Endothelial cell (in vitro differentiated cells): ENCODE results near the gene PNPT1. TPM values are rescaled to one million over a fixed set of nuclear protein-coding genes. Genes with fewer than 3 reads are reported as not detected.
A peak's percentile ranks its signal among the peaks of the same experiment; 100 is the strongest.

Experiments used
- DNase-seq: peaks from one replicate; pipeline ENCODE4 v3.0.0; 2021; ENCODE audit warnings: low spot score
- H3K27ac Mint-ChIP-seq: one replicate; pipeline ENCODE4 v1.8.0; 2021; ENCODE audit warnings: mixed read lengths, inconsistent platforms; ENCODE audit not compliant: unreplicated experiment
- H3K27me3 Mint-ChIP-seq: one replicate; pipeline ENCODE4 v1.8.0; 2021; ENCODE audit warnings: mild to moderate bottlenecking, moderate library complexity, mixed read lengths, inconsistent platforms; ENCODE audit not compliant: unreplicated experiment
- H3K36me3 Mint-ChIP-seq: one replicate; pipeline ENCODE4 v1.8.0; 2021; ENCODE audit warnings: mild to moderate bottlenecking, low read depth, mixed read lengths, inconsistent platforms; ENCODE audit not compliant: unreplicated experiment
- H3K4me1 Mint-ChIP-seq: one replicate; pipeline ENCODE4 v1.8.0; 2021; ENCODE audit warnings: mild to moderate bottlenecking, mixed read lengths, inconsistent platforms; ENCODE audit not compliant: unreplicated experiment
- H3K4me3 Mint-ChIP-seq: one replicate; pipeline ENCODE4 v1.8.0; 2021; ENCODE audit warnings: mild to moderate bottlenecking, mixed read lengths, inconsistent platforms; ENCODE audit not compliant: unreplicated experiment
- H3K9me3 Mint-ChIP-seq: one replicate; pipeline ENCODE4 v1.8.0; 2021; ENCODE audit warnings: mixed read lengths, inconsistent platforms; ENCODE audit not compliant: unreplicated experiment
- CTCF ChIP-seq: fragments of 200-600 bp; sonication (generic); IDR thresholded peaks from one replicate; pipeline ENCODE4 v1.5.0; 2021; ENCODE audit warnings: antibody characterized with exemption; ENCODE audit not compliant: unreplicated experiment
- total RNA-seq: library from RNA; stranded (reverse); fragmentation: NEBNext Ultra II Directional; extraction: Animal tissue kit (Norgen Biotek cat#: 25700); gene quantifications from one replicate; pipeline ENCODE4 v1.2.1, GENCODE V29; 2021; ENCODE audit not compliant: unreplicated experiment

Gene PNPT1
- total RNA-seq, 1 donor from 2014 or later: 24.9 TPM

- Mint-ChIP-seq H3K36me3 (peaks cover 5% of the 10 kb centered on the region), H3K4me1 (peaks cover 3% of the 10 kb centered on the region), H3K9me3 (no peaks in the 10 kb centered on the region), H3K4me3 (no peak overlapping the region), H3K27ac (no peak overlapping the region), H3K27me3 (peaks cover 4% of the 10 kb centered on the region)
- no peak for TF ChIP-seq CTCF
- DNase-seq: no peak
Measured at GRCh38 chr2:55627915-55628314, 65.7 kb downstream of the PNPT1 start.

- H3K27ac Mint-ChIP-seq: no peak overlapping the region
- peaks cover 16% of the 10 kb centered on the region for H3K4me1 Mint-ChIP-seq
- H3K9me3 Mint-ChIP-seq: no peaks in the 10 kb centered on the region
- DNase-seq: no peak
- peaks cover 2% of the 10 kb centered on the region for H3K27me3 Mint-ChIP-seq
- H3K36me3 Mint-ChIP-seq: peaks cover 6% of the 10 kb centered on the region
- no peak overlapping the region for H3K4me3 Mint-ChIP-seq
- TF ChIP-seq CTCF: no peak
Measured at GRCh38 chr2:55621802-55622201, 71.8 kb downstream of the PNPT1 start.

GRCh38 chr2:55620123-55620779, 73.4 kb downstream of the PNPT1 start:
- Mint-ChIP-seq H3K9me3 (no peaks in the 10 kb centered on the region), H3K27ac (peak overlapping the region; percentile 78), H3K36me3 (peaks cover 7% of the 10 kb centered on the region), H3K27me3 (peaks cover 7% of the 10 kb centered on the region), H3K4me1 (peaks cover 20% of the 10 kb centered on the region), H3K4me3 (peak overlapping the region; percentile 82)
- peak; percentile 36 for DNase-seq
- TF ChIP-seq CTCF: peak; percentile 46

GRCh38 chr2:55618275-55619055, 75.2 kb downstream of the PNPT1 start:
- Mint-ChIP-seq H3K27me3 (peaks cover 7% of the 10 kb centered on the region), H3K36me3 (peaks cover 11% of the 10 kb centered on the region), H3K4me1 (peaks cover 21% of the 10 kb centered on the region), H3K4me3 (no peak overlapping the region), H3K27ac (no peak overlapping the region), H3K9me3 (no peaks in the 10 kb centered on the region)
- TF ChIP-seq CTCF: no peak
- DNase-seq: peak; percentile 40

GRCh38 chr2:55618025-55618274, 75.7 kb downstream of the PNPT1 start:
- peaks cover 14% of the 10 kb centered on the region for H3K36me3 Mint-ChIP-seq
- no peak overlapping the region for H3K4me3 Mint-ChIP-seq
- H3K27ac Mint-ChIP-seq: no peak overlapping the region

More at GRCh38 chr2:55618025-55618274, 75.7 kb downstream of the PNPT1 start:
- Mint-ChIP-seq H3K27me3 (peaks cover 7% of the 10 kb centered on the region), H3K4me1 (peaks cover 21% of the 10 kb centered on the region), H3K9me3 (no peaks in the 10 kb centered on the region)
- DNase-seq: no peak
- TF ChIP-seq CTCF: peak; percentile 20
